K562 (cell line): ENCODE data around the gene FBXW8. TPM values are rescaled to one million over a fixed set of nuclear protein-coding genes. Genes with fewer than 3 reads are reported as not detected.

ENCODE experiments used
- ATAC-seq: fragments of 200-7000 bp; cut with Tn5 transposase; 3 replicates; pipeline ENCODE4 v1.9.1; 2020; ENCODE audit warnings: moderate library complexity
- BruUV-seq: library from RNA; stranded (reverse); fragments of 400-500 nt; replicated peaks from 2 replicates; lab custom pipeline; 2021; lab: Mats Ljungman, UMichigan
- CTCF ChIA-PET: fragments of 300-600 bp; formaldehyde crosslinking; extraction: SDS; loops from one replicate; lab custom pipeline; 2021; ENCODE audit warnings: low intra/inter-chr PET ratio; lab: Yijun Ruan, JAX
- POLR2A ChIA-PET: fragments of 300-600, 350-650 bp; sonication (Branson Sonifier 250); formaldehyde crosslinking; extraction: SDS; loops from one replicate; lab custom pipeline; 2021; ENCODE audit warnings: antibody characterized with exemption, inconsistent platforms; lab: Yijun Ruan, JAX
- DNase-seq, 4 experiments: peaks; one replicate each; pipeline versions ENCODE4 v3.0.0 to v3.0.0-alpha.2; 2011 to 2018; ENCODE audit warnings: low spot score in 3 of 4, mixed read lengths in 3 of 4; ENCODE audit errors: extremely low read depth in 1 of 4
- FAIRE-seq: peaks from 2 replicates; lab custom pipeline; 2011; peaks lifted over from hg19 to GRCh38; lab: Jason Lieb, UNC
- H2AFZ ChIP-seq: 2 replicates; pipeline ENCODE4 v1.6.0; 2011; ENCODE audit warnings: low read depth, low read length, control low read depth, inconsistent platforms
- H3K27ac ChIP-seq: fragments of 200-600 bp; 3 replicates; pipeline ENCODE4 v1.8.0; 2011; ENCODE audit warnings: low read depth, mild to moderate bottlenecking, control low read depth, inconsistent platforms, low read length, moderate library complexity, mixed read lengths; ENCODE audit errors: extremely low read depth
- H3K27me3 ChIP-seq, 2 experiments: fragments of 300-600 bp in 1 of 2; 2 replicates in 1 of 2; 3 replicates in 1 of 2; pipeline versions ENCODE4 v1.6.0 to v1.8.0; 2011; ENCODE audit warnings: inconsistent platforms in 2 of 2, low read length in 2 of 2, mild to moderate bottlenecking in 1 of 2, mixed read lengths in 1 of 2, moderate library complexity in 1 of 2; ENCODE audit not compliant: control insufficient read depth in 2 of 2, insufficient read depth in 2 of 2
- H3K36me3 ChIP-seq: fragments of 300-600 bp; 3 replicates; pipeline ENCODE4 v1.8.0; 2011; ENCODE audit warnings: mild to moderate bottlenecking, low read length, inconsistent platforms; ENCODE audit not compliant: control insufficient read depth, insufficient read depth
- H3K4me1 ChIP-seq, 2 experiments: fragments of 200-600 bp in 1 of 2; replicated peaks in 1 of 2; 2 replicates in 1 of 2; 3 replicates in 1 of 2; pipeline versions ENCODE4 v1.5.1 to v1.8.0; 2011; ENCODE audit warnings: inconsistent platforms in 2 of 2, low read length in 2 of 2, mild to moderate bottlenecking in 1 of 2, mixed read lengths in 1 of 2, moderate library complexity in 1 of 2; ENCODE audit not compliant: control insufficient read depth in 2 of 2, insufficient read depth in 2 of 2
- H3K4me2 ChIP-seq: 2 replicates; pipeline ENCODE4 v1.6.1; 2011; ENCODE audit warnings: low read length, control low read depth, inconsistent platforms, mixed read lengths; ENCODE audit not compliant: insufficient read depth
- H3K4me3 ChIP-seq: fragments of 200-600 bp; sonication (generic), shearing (Covaris generic); 2 replicates; pipeline ENCODE4 v1.5.1; 2016; ENCODE audit warnings: control low read depth, inconsistent platforms
- H3K79me2 ChIP-seq: fragments of 200-600 bp; 3 replicates; pipeline ENCODE4 v1.8.0; 2011; ENCODE audit warnings: low read length, inconsistent platforms; ENCODE audit not compliant: control insufficient read depth, insufficient read depth
- H3K9ac ChIP-seq, 2 experiments: 2 replicates each; pipeline versions ENCODE4 v1.6.0 to v1.6.1; 2011; ENCODE audit warnings: low read depth in 2 of 2, low read length in 2 of 2, control low read depth in 1 of 2, inconsistent platforms in 1 of 2, mild to moderate bottlenecking in 1 of 2, mixed read lengths in 1 of 2; ENCODE audit not compliant: insufficient read depth in 1 of 2
- H3K9me1 ChIP-seq: one replicate; pipeline ENCODE4 v1.6.0; 2011; ENCODE audit warnings: inconsistent platforms, mild to moderate bottlenecking, low read length, moderate library complexity; ENCODE audit not compliant: control insufficient read depth, insufficient read depth
- H3K9me3 ChIP-seq: replicated peaks from 2 replicates; pipeline ENCODE4 v1.5.1; 2011; ENCODE audit warnings: low read depth, low read length, inconsistent platforms; ENCODE audit not compliant: control insufficient read depth, insufficient read depth
- H4K20me1 ChIP-seq: replicated peaks from 2 replicates; pipeline ENCODE4 v1.6.1; 2011; ENCODE audit warnings: low read length, inconsistent platforms, mixed read lengths; ENCODE audit not compliant: control insufficient read depth, insufficient read depth
- ESRRA ChIP-seq: fragments of 450-650 bp; IDR thresholded peaks from 2 replicates; pipeline ENCODE4 v1.6.1; 2014; ENCODE audit warnings: low read depth, mild to moderate bottlenecking, moderate library complexity, borderline replicate concordance
- MLLT1 ChIP-seq, 2 experiments: fragments of 450-650 bp; IDR thresholded peaks; 2 replicates each; pipeline ENCODE4 v1.6.1; 2016
- NCOA2 ChIP-seq, 2 experiments: fragments of 450-650 bp; IDR thresholded peaks; 2 replicates each; pipeline ENCODE4 v1.6.1; 2018; ENCODE audit warnings: mild to moderate bottlenecking in 2 of 2, moderate library complexity in 1 of 2; ENCODE audit not compliant: partially characterized antibody in 2 of 2
- SPI1 ChIP-seq: IDR thresholded peaks from 2 replicates; pipeline ENCODE4 v1.6.1; 2011; ENCODE audit warnings: low read depth, low read length, control low read depth, borderline replicate concordance
- THRAP3 ChIP-seq: fragments of 450-650 bp; IDR thresholded peaks from 2 replicates; pipeline ENCODE4 v1.6.1; 2016; ENCODE audit warnings: mild to moderate bottlenecking, inconsistent platforms, borderline replicate concordance
- ZNF384 ChIP-seq: IDR thresholded peaks from 2 replicates; pipeline ENCODE4 v1.6.1; 2012; ENCODE audit warnings: low read depth, low read length, improper control_type of control experiment
- ZNF717 ChIP-seq: fragments of 250-450 bp; sonication (Bioruptor Pico); IDR thresholded peaks from 2 replicates; pipeline ENCODE4 v1.5.0; 2021
- ZNF75A ChIP-seq: fragments of 450-650 bp; formaldehyde crosslinking; IDR thresholded peaks from 2 replicates; pipeline ENCODE4 v1.4.0; 2020; ENCODE audit warnings: mild to moderate bottlenecking
- WGBS: fragments of 100-300 bp; shearing (Covaris generic); methylation state at CpG from one replicate; pipeline ENCODE4 v1.1.6; 2016; ENCODE audit warnings: low coverage, mixed read lengths; ENCODE audit not compliant: insufficient coverage; ENCODE audit errors: missing lambda C conversion rate; 5-methylcytosine and 5-hydroxymethylcytosine counted together
- in situ Hi-C: fragments of 300-500 bp; cut with MboI; formaldehyde crosslinking; loops from 4 replicates; pipeline ENCODE4 v1.15.0; 2018; ENCODE audit warnings: inconsistent platforms, mixed read lengths
- intact Hi-C: fragments of 100-400 bp; cut with micrococcal nuclease; formaldehyde crosslinking; loops from 2 replicates; pipeline ENCODE4 v1.14.2; 2022
- polyA plus RNA-seq, 8 experiments: library from polyadenylated mRNA; depleted of rRNA in 4 of 8; stranded (reverse) in 5 of 8; unstranded in 3 of 8; fragments of >200 nt; fragmentation: Nextera tagmentation in 2 of 8; fragmentation: Illumina TruSeq in 1 of 8; extraction: Ambion mirVana in 2 of 8; extraction: Trizol in 1 of 8; gene quantifications; 2 replicates each; pipeline versions ENCODE4 v1.2.1 to v1.2.3, GENCODE V29; 2011 to 2014; ENCODE audit warnings: inconsistent platforms in 1 of 8, missing spikeins in 1 of 8
- total RNA-seq, 7 experiments: library from RNA; depleted of rRNA in 6 of 7; stranded (reverse); fragments of >200 nt in 6 of 7; fragmentation: Illumina TruSeq in 2 of 7; extraction: Trizol in 2 of 7; gene quantifications; 2 replicates each; pipeline versions ENCODE4 v1.2.1 to v1.2.3, GENCODE V29; 2011 to 2021; ENCODE audit warnings: low replicate concordance in 1 of 7
- TF ChIP-seq, protein P1 (sequence below): fragments of 450-650 bp; formaldehyde crosslinking; IDR thresholded peaks from 2 replicates; pipeline ENCODE4 v1.4.0; 2020; ENCODE audit warnings: mild to moderate bottlenecking, mixed read lengths
- TF ChIP-seq, protein P2 (sequence below): sonication (generic); formaldehyde crosslinking; IDR thresholded peaks from 2 replicates; pipeline ENCODE4 v1.9.0; 2022; ENCODE audit warnings: mild to moderate bottlenecking, missing genetic modification reagents

The FBXW8 gene
- total and polyA plus RNA-seq, 9 of the 15 experiments (the other 6 are each of a cell fraction or from before 2014, with no cell fraction given): 0.58 to 8.3 (median 4.4) TPM

DNA sequence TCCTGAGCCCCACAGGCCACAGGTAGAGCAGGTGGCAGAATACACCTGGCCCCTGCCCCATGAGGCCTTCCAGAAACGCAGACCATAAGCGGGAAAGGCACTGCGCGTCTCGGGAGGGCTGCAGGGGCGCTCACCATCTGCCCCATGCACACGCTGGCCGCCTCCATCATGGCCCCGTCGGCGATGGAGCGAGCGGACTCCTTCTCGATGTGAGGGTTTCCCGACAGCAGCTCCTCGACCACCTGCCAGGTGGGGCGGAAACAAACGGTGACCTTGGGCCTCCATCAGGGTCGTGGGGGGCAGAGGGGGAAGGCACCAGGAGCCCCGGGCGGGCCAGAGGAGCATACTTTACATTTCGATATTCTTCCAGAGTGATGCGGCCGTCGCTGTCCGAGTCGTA, 135.7 kb downstream of the FBXW8 start:
- intact Hi-C loops (no loop called here), in situ Hi-C loops (no loop called here)
- Histone ChIP-seq H3K9ac (0 out of 4 replicates have a peak overlapping the region, but pooled peaks of 1 of the 2 experiments have one; percentile 3), H3K79me2 (no peaks in the 10 kb centered on the region), H3K4me3 (no peak overlapping the region), H2AFZ (no peak overlapping the region), H3K9me3 (no peaks in the 10 kb centered on the region), H3K27me3 (no peaks in the 10 kb centered on the region), H3K36me3 (peaks cover 12% of the 10 kb centered on the region; the same call in 2 of the 3 replicates), H3K4me2 (no peak overlapping the region), H3K9me1 (no peaks in the 10 kb centered on the region), H3K27ac (no peak overlapping the region), H4K20me1 (no peaks in the 10 kb centered on the region), H3K4me1 (peaks cover 63 to 70% of the 10 kb centered on the region in 2 experiments)
- no peak for TF ChIP-seq ZNF384
- TF ChIP-seq ZNF717 (CRISPR knock-in tag): no peak
- TF ChIP-seq, protein P1, sequence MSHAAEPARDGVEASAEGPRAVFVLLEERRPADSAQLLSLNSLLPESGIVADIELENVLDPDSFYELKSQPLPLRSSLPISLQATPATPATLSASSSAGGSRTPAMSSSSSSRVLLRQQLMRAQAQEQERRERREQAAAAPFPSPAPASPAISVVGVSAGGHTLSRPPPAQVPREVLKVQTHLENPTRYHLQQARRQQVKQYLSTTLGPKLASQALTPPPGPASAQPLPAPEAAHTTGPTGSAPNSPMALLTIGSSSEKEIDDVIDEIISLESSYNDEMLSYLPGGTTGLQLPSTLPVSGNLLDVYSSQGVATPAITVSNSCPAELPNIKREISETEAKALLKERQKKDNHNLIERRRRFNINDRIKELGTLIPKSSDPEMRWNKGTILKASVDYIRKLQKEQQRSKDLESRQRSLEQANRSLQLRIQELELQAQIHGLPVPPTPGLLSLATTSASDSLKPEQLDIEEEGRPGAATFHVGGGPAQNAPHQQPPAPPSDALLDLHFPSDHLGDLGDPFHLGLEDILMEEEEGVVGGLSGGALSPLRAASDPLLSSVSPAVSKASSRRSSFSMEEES (CRISPR knock-in tag): no peak
- no peak for TF ChIP-seq ESRRA
- TF ChIP-seq ZNF75A (CRISPR knock-in tag): no peak
- TF ChIP-seq MLLT1 (IDR thresholded peaks at IDR 0.05): peak in 1 of 2 experiments; percentile 80; a peak in 2 of 4 replicates
- TF ChIP-seq THRAP3: peak; percentile 82; the same call in 1 of the 2 replicates
- TF ChIP-seq, protein P2, sequence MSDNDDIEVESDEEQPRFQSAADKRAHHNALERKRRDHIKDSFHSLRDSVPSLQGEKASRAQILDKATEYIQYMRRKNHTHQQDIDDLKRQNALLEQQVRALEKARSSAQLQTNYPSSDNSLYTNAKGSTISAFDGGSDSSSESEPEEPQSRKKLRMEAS (CRISPR knock-in tag): peak; percentile 48; the same call in 1 of the 2 replicates
- no peak for TF ChIP-seq NCOA2 (IDR thresholded peaks at IDR 0.05; ENCODE audit: partially characterized antibody in 2 of 2)
- TF ChIP-seq SPI1: no peak
- FAIRE-seq: no peak
- POLR2A ChIA-PET: no interaction called here
- CTCF ChIA-PET: interaction anchor here (0.8 kb wide), 1 partner anchor 74 kb away, joined by 3 read pairs; no protein-coding TSS in a partner anchor
- no peak for ATAC-seq
- DNase-seq: no peak
- WGBS: 90% methylated on average over 13 of the region's 27 CpGs
- BruUV-seq: no TSS peak
